HG02870 (cell line): ENCODE results near the gene CPSF4.
A peak's percentile ranks its signal among the peaks of the same experiment; 100 is the strongest.
"Not testable (repeated sequence)": the region's sequence is repeated elsewhere in the genome, so short reads cannot be mapped to it uniquely, and the experiment has no call there.

Experiments
- ATAC-seq: cut with Tn5 transposase; IDR thresholded peaks from one replicate; pipeline ENCODE4 v1.9.1; 2021; ENCODE audit warnings: mild to moderate bottlenecking, moderate library complexity; ENCODE audit not compliant: unreplicated experiment

CPSF4 gene

GRCh38 chr7:99478464-99479440 is 40.0 kb downstream of the CPSF4 start:
- ATAC-seq: no peak

GRCh38 chr7:99485094-99485493 is 46.4 kb downstream of the CPSF4 start:
- ATAC-seq: no peak

DNA sequence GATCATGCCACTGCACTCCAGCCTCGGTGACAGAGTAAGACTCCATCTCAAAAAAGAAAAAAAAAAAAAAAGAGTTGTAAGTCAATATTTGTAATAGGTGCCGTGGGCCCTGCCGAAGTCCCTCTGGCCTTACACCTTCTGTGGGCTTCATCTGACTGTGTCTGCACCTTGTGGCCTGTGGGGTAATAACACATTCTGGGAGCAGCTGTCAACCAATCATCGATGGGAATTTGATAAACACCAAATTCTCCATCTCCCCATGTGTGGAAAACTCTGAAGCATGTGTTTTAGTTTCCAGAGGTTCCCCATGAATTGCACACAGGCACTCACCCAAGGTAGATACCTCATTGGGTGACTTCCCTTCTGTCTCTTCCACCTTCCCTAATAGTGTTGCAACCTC is 50.5 kb downstream of the CPSF4 start:
- no peak for ATAC-seq

DNA sequence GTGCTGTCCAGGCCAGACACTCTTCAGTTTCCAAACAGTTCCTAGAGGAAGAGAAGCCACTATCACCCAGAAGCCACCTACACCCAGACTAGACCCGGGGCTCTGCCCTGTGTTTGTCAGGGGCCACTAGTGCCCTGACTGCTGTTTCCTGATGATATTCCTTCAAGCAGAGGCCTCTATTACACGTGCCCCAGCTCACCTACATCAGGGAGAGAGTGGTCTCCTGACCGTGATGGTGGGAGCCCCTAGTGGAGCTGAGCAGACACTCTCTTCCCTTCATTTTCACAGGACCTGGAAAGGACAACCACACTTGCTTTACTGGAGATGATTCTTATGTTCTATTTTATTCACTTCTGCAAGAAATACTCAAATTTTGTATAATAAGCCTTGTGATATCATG is 52.1 kb downstream of the CPSF4 start:
- ATAC-seq: no peak

DNA sequence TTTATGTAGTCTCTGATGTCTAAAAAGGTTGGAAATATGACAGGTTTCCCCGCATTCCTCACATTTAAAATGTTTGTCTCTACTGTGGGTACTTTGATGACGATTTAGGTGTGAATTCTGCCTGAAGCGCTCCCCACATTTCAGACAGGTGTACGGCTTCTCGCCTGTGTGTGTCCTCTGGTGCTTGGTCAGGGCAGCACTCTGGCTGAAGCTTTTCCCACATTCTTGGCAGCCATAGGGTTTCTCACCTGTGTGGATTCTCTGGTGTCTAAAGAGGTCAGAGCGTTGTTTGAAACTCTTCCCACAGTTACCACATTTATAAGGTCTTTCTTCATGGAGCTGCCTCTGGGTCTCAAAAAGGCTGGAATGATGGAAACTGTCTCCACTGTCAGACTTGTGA is 55.1 kb downstream of the CPSF4 start:
- ATAC-seq: no peak

GRCh38 chr7:99497766-99498545 is 59.2 kb downstream of the CPSF4 start:
- no peak for ATAC-seq

DNA sequence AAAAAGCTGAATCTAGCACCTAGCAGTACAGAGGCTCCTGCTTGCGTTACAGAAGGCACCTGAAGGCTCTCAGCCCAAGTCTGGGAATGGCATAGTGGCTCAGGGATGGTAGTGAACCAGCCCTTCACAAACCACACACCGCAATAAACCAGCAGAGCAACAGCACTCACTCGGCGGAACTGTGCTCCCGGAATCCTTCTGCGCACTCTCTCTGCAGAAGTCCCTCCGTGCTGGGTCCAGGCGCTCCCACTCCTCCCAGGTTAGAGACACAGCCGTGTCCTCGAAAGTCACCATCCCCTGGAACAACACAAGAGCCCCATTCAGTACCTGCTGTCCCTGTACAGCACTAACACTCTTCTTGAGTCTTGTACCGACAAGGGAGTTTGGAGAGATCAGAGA is 59.8 kb downstream of the CPSF4 start:
- ATAC-seq: no peak

DNA sequence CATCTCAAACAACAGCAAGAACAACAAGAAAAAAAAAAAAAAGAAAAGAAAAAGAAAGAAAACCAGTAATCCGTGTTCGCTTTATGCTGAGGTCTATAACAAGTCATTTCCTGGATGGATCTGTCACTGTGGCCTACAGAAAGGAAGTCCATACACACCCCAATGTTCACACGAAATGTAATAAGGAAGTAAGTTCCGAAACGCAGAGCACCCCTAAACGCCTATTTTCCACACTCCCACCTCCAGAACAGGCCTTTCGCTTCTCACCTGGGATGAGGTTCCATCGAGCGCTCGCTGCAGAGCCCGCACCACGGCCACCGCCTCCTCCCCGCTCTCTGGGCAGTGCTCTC is 60.6 kb downstream of the CPSF4 start:
- no peak for ATAC-seq

GRCh38 chr7:99499721-99500636 is 61.2 kb downstream of the CPSF4 start, which contains the start of gene ZNF394:
TSS of gene ZNF394 (minus strand) at chr7:99500281. CDS start at chr7:99500093, 188 bp downstream.
- ATAC-seq: peak; percentile 31

GRCh38 chr7:99500637-99501009 is 61.9 kb downstream of the CPSF4 start:
- ATAC-seq: no peak

GRCh38 chr7:99501236-99501635 is 62.5 kb downstream of the CPSF4 start:
- ATAC-seq: not testable (repeated sequence)

DNA sequence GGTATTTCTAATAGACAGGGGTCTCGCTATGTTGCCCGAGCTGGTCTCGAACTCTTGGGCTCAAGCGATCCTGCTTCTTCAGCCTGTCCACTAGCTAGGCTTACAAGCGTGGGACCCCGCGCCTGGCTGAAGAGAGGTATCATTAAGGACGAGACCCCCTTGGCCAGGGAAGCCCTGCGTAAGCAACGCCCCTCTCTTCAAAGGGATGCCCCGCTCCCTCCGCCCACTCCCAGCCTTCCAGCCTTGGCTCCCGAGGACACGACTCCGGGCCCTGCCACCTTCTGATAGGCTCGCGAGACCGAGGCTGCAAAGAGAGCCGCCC is 65.5 kb downstream of the CPSF4 start:
- no peak for ATAC-seq

- ATAC-seq: peak; percentile 79
These were observed 66.0 kb downstream of the CPSF4 start, which contains the start of gene ZKSCAN5 for GRCh38 chr7:99504603-99505323. TSS of gene ZKSCAN5 (plus strand) at chr7:99504662. CDS start at chr7:99506045, 1,383 bp downstream.

- no peak for ATAC-seq
These were observed 66.5 kb downstream of the CPSF4 start for GRCh38 chr7:99505324-99505662.
